Tibial artery (tissue), 4 donors: ENCODE measurements around the gene CFHR4.
"Not testable (repeated sequence)": the region's sequence is repeated elsewhere in the genome, so short reads cannot be mapped to it uniquely, and the experiment has no call there.

Experiments
- DNase-seq, 2 donors: peaks; one replicate each; pipeline ENCODE4 v3.0.0-alpha.2; 2019
- H3K27ac ChIP-seq, 2 donors: fragments of 200-600 bp; sonication (generic) in 1 of 2; 1 replicate in 1 of 2; 2 replicates in 1 of 2; pipeline ENCODE4 v1.5.1; 2018 to 2019; ENCODE audit warnings: mild to moderate bottlenecking in 1 of 2
- H3K27me3 ChIP-seq, 2 donors: fragments of 200-600 bp; sonication (generic) in 1 of 2; one replicate each; pipeline versions ENCODE4 v1.5.1 to v1.6.0; 2016 to 2019
- H3K36me3 ChIP-seq, 3 donors: fragments of 200-600 bp; sonication (generic) in 2 of 3; one replicate each; pipeline ENCODE4 v1.5.1; 2016 to 2019; ENCODE audit warnings: mild to moderate bottlenecking in 2 of 3
- H3K4me1 ChIP-seq, 4 donors: fragments of 200-600 bp; sonication (generic) in 2 of 4; 1 replicate in 3 of 4; 2 replicates in 1 of 4; pipeline ENCODE4 v1.5.1; 2016 to 2019
- H3K4me3 ChIP-seq, 2 donors: fragments of 200-600 bp; sonication (generic) in 1 of 2; 1 replicate in 1 of 2; 2 replicates in 1 of 2; pipeline ENCODE4 v1.5.1; 2018 to 2019; ENCODE audit warnings: mild to moderate bottlenecking in 2 of 2
- H3K9me3 ChIP-seq, 3 donors: fragments of 200-600 bp; sonication (generic) in 1 of 3; one replicate each; pipeline ENCODE4 v1.5.1; 2016 to 2019
- intact Hi-C: fragments of 100-400 bp; cut with DNase I; formaldehyde crosslinking; loops from one replicate; pipeline ENCODE4 v1.15.0; 2023; ENCODE audit warnings: low total_unique reads
- TF ChIP-seq, protein P1 (sequence below), 2 experiments: fragments of 200-600 bp in 1 of 2; fragments of 450-650 bp in 1 of 2; IDR thresholded peaks; one replicate each; pipeline ENCODE4 v1.5.1; 2017 to 2019; ENCODE audit warnings: antibody characterized with exemption in 2 of 2, mild to moderate bottlenecking in 1 of 2, moderate library complexity in 1 of 2

The CFHR4 gene

DNA sequence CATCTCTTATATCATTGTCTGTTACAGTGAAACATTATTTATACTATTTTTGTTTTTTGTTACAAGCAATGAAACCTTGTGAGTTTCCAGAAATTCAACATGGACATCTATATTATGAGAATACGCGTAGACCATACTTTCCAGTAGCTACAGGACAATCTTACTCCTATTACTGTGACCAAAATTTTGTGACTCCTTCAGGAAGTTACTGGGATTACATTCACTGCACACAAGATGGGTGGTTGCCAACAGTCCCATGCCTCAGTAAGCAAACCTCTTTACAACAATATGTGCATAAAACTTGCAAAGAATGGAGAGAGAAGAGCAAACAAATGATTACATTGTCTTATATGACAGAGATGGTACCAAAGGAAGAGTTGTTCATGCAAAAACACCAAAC lies 22.4 kb downstream of the CFHR4 start:
- Histone ChIP-seq H3K36me3 (no peaks in the 10 kb centered on the region), H3K27me3 (no peaks in the 10 kb centered on the region), H3K4me1 (no peaks in the 10 kb centered on the region), H3K4me3 (no peak overlapping the region), H3K9me3 (no peaks in the 10 kb centered on the region), H3K27ac (no peak overlapping the region)
- no peak for DNase-seq
- TF ChIP-seq, protein P1, sequence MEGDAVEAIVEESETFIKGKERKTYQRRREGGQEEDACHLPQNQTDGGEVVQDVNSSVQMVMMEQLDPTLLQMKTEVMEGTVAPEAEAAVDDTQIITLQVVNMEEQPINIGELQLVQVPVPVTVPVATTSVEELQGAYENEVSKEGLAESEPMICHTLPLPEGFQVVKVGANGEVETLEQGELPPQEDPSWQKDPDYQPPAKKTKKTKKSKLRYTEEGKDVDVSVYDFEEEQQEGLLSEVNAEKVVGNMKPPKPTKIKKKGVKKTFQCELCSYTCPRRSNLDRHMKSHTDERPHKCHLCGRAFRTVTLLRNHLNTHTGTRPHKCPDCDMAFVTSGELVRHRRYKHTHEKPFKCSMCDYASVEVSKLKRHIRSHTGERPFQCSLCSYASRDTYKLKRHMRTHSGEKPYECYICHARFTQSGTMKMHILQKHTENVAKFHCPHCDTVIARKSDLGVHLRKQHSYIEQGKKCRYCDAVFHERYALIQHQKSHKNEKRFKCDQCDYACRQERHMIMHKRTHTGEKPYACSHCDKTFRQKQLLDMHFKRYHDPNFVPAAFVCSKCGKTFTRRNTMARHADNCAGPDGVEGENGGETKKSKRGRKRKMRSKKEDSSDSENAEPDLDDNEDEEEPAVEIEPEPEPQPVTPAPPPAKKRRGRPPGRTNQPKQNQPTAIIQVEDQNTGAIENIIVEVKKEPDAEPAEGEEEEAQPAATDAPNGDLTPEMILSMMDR (IDR thresholded peaks at IDR 0.05) = no peak
- intact Hi-C loops = no loop called here

DNA sequence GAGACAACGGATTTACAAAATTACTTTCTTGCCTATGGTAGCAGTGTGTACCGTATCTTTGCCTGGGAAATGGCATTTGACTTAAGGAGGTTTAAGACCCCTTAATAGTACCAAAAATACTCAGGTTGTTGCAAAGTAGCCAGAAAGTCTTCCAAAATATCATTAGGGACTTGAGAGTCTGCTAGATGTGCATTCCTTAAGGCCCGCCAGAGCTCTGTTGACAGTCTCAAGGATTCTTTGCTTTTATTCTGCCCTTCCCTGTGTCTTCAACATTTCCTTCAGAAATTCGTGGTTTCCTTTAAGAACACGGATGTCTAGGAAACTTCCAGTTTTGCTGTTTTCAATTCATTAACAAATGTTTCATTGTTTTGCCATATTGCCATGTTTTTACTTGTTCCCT lies 24.4 kb downstream of the CFHR4 start:
- H3K9me3 ChIP-seq, H3K27me3 ChIP-seq, H3K36me3 ChIP-seq, H3K4me1 ChIP-seq, DNase-seq, H3K27ac ChIP-seq, H3K4me3 ChIP-seq, intact Hi-C loops: not testable (repeated sequence)

DNA sequence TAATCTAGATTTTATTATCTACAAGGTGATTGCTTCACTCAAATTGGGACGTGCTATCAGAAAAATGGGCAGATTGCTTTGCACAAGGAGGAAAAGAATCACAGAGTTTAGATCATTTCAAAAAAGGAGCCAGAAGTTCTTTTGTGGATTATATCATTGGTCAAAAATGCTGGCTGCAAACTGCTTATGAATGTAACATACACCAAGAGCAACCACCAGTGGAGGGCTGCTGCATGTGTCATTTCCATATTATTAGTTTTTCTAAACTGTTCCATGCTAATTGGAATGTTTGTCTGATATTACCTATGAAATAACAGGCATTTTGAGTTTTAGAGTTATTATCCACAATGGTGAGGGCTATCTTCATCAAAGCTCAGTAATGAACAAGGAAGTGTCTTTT lies 39.0 kb downstream of the CFHR4 start:
- H3K27ac ChIP-seq, DNase-seq, H3K9me3 ChIP-seq, intact Hi-C loops, H3K27me3 ChIP-seq, H3K36me3 ChIP-seq, H3K4me1 ChIP-seq, H3K4me3 ChIP-seq: not testable (repeated sequence)

DNA sequence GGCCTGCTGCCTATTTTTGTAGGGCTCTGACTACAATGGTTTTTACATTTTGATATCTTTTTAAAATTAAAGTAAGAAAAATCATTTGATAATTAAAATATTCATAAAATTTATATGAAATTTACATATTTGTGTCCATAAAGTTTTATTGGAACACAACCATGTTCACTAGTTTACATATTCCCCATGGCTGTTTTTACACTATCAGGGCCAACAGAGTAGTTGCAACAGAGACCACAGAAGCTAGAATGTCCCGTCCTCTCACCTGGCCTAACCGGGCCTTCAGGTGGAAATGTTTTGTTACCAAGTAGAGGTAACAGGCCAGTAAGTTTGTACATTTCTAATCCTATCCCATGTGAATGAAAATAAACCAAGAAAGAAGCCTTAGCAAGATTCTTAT lies 45.0 kb downstream of the CFHR4 start:
- H3K4me1 ChIP-seq, H3K9me3 ChIP-seq, H3K27me3 ChIP-seq, DNase-seq, H3K4me3 ChIP-seq, intact Hi-C loops, H3K27ac ChIP-seq, H3K36me3 ChIP-seq: not testable (repeated sequence)

DNA sequence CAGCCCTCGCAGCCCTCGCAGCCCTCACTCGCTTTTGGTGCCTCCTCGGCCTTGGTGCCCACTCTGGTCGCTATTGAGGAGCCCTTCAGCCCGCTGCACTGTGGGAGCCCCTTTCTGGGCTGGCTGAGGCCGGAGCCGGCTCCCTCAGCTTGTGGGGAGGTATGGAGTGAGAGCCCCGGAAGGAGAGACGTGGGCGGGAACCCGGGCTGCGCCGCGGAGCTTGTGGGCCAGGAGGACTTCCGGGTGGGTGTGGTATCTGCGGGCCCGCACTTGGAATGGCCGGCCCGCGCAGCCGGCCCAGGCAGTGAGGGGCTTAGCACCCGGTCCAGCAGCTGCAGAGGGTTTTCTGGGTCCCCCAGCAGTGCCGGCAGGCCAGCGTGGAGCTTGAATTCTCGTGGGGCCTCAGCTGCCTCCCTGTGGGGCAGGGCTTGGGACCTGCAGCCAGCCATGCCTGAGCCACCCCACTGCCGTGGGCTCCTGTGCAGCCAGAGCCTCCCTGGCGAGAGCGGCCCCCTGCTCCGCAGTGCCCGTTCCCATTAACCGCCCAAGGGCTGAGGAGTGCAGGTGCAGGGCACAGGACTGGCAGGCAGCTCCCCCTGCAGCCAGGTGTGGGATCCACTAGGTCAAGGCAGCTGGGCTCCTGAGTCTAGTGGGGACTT lies 45.8 kb downstream of the CFHR4 start:
- DNase-seq = no peak
- intact Hi-C loops = no loop called here
- no peaks in the 10 kb centered on the region for H3K36me3 ChIP-seq
- H3K27ac ChIP-seq = no peak overlapping the region
- TF ChIP-seq, protein P1 (IDR thresholded peaks at IDR 0.05) = no peak
- no peaks in the 10 kb centered on the region for H3K9me3 ChIP-seq
- H3K4me3 ChIP-seq = no peak overlapping the region
- no peaks in the 10 kb centered on the region for H3K4me1 ChIP-seq
- no peaks in the 10 kb centered on the region for H3K27me3 ChIP-seq

DNA sequence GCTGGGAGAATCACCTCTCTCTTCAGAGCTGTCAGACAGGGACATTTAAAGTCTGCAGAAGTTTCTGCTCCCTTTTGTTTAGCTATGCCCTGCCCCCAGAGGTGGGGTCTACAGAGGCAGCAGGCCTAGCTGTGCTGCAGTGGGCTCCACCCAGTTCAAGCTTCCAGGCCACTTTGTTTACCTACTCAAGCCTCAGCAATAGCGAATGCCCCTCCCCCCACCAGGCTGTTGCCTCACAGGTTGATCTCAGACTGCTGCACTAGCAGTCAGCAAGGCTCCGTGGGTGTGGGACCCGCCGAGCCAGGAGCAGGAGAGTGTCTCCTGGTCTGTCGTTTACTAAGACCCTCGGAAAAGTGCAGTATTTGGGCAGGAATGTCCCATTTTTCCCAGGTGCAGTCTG lies 53.6 kb downstream of the CFHR4 start:
- H3K27ac ChIP-seq, H3K27me3 ChIP-seq, H3K9me3 ChIP-seq, intact Hi-C loops, H3K4me1 ChIP-seq, DNase-seq, H3K36me3 ChIP-seq, H3K4me3 ChIP-seq: not testable (repeated sequence)

DNA sequence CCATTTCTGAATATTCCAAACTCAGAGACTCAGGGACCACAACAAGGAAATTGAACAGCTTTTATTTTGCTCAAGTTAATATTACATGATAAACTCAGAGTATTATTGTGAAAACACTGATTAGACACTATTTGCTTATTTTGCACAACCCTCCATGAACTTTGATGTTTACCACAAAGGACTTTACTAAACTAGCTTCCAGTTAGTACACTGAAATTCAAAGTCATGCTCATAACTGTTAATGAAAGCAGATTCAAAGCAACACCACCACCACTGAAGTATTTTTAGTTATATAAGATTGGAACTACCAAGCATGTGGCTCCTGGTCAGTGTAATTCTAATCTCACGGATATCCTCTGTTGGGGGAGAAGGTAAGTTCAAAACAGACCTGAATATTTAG lies 55.7 kb downstream of the CFHR4 start, which contains the start of gene CFHR2:
TSS of gene CFHR2 (plus strand) at position 171 of the 400 bp plus-strand sequence. CDS start at position 314, 143 bp downstream.
- H3K9me3 ChIP-seq, DNase-seq, H3K36me3 ChIP-seq, H3K27ac ChIP-seq, H3K4me1 ChIP-seq, H3K27me3 ChIP-seq, H3K4me3 ChIP-seq, intact Hi-C loops: not testable (repeated sequence)

DNA sequence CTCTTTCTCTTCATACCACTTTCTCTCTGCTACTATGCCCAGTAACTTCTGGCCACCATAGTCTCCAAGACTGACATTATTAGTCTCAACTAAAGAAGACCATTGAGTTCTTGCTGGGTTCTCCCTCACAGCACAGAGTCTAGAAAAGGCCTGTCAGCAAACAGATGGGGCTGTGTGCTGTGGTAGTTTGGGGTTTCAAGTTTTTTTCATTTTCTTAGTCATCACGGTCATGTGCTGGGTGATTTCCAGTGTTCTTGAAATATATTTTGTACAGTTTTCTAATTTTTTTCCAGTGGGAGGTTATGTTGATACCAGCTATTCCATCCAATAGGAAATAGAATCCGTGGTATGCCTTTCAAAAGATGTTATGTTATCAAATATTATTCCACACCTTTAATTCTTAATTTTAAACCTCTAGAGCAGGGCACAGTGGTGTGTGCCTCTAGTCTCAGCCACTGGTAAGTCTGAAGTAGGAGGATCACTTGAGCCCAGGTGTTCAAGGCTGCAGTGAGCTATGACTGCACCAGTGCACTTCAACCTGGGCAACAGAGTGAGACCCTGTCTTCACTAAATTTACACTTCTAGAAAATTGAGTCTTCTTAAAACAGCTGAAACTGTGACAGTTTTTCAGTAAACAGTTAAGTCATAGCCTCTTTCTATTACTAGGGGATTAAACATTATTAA lies 64.0 kb downstream of the CFHR4 start:
- Histone ChIP-seq H3K36me3 (no peaks in the 10 kb centered on the region), H3K4me1 (no peaks in the 10 kb centered on the region), H3K27ac (no peak overlapping the region), H3K9me3 (no peaks in the 10 kb centered on the region), H3K4me3 (no peak overlapping the region), H3K27me3 (no peaks in the 10 kb centered on the region)
- TF ChIP-seq, protein P1 (IDR thresholded peaks at IDR 0.05) = no peak
- no peak for DNase-seq
- intact Hi-C loops = no loop called here
